Osteocyte (in vitro differentiated cells): ENCODE results near the gene ZFX. TPM values are rescaled to one million over a fixed set of nuclear protein-coding genes. Genes with fewer than 3 reads are reported as not detected.
"Not testable (repeated sequence)": the region's sequence is repeated elsewhere in the genome, so short reads cannot be mapped to it uniquely, and the experiment has no call there.

Source experiments
- DNase-seq: peaks from one replicate; pipeline ENCODE4 v3.0.0; 2021; ENCODE audit warnings: mixed read lengths; ENCODE audit not compliant: unreplicated experiment; ENCODE audit errors: extremely low spot score
- H3K27ac Mint-ChIP-seq: one replicate; pipeline ENCODE4 v1.8.0; 2021; ENCODE audit warnings: mild to moderate bottlenecking, mixed read lengths; ENCODE audit not compliant: unreplicated experiment
- H3K27me3 Mint-ChIP-seq: one replicate; pipeline ENCODE4 v1.8.0; 2021; ENCODE audit warnings: mixed read lengths; ENCODE audit not compliant: unreplicated experiment
- H3K36me3 Mint-ChIP-seq: one replicate; pipeline ENCODE4 v1.8.0; 2021; ENCODE audit warnings: mixed read lengths; ENCODE audit not compliant: unreplicated experiment
- H3K4me1 Mint-ChIP-seq: one replicate; pipeline ENCODE4 v1.8.0; 2021; ENCODE audit warnings: mixed read lengths; ENCODE audit not compliant: unreplicated experiment
- H3K4me3 Mint-ChIP-seq: one replicate; pipeline ENCODE4 v1.8.0; 2021; ENCODE audit warnings: mild to moderate bottlenecking, moderate library complexity, mixed read lengths; ENCODE audit not compliant: unreplicated experiment
- H3K9me3 Mint-ChIP-seq: one replicate; pipeline ENCODE4 v1.8.0; 2021; ENCODE audit warnings: mixed read lengths; ENCODE audit not compliant: unreplicated experiment
- total RNA-seq: library from RNA; stranded (reverse); gene quantifications from 2 replicates; pipeline ENCODE4 v1.2.1, GENCODE V29; 2021
- TF ChIP-seq, protein P1 (sequence below): fragments of 200-600 bp; sonication (generic); IDR thresholded peaks from 2 replicates; pipeline ENCODE4 v1.5.0; 2021; ENCODE audit warnings: antibody characterized with exemption, mild to moderate bottlenecking, moderate library complexity

The ZFX gene
- total RNA-seq, 1 donor from 2014 or later = 84.6 TPM

DNA sequence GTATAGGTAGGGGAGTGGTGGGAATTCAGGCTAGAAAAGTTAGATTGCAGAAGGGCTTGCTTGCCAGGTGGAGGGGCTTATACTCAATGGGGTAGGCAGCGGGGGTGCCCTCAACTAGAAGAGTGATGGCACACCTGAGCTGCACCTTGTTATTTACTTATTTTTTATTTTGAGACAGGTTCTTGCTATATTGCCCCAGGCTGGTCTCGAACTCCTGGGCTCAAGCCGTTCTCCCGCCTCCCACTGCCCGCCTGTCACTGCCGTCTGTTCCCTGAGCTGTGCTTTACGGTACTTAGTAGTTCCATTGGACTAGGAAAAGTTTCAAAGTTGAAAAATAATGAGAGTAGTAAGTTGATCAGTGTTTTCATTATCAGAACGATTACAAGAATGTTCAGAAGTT, 2.0 kb downstream of the ZFX start:
- Mint-ChIP-seq H3K27me3 (no peaks in the 10 kb centered on the region), H3K9me3 (no peaks in the 10 kb centered on the region), H3K36me3 (peaks cover 18% of the 10 kb centered on the region), H3K4me3 (peak overlapping the region; percentile 91), H3K4me1 (peaks cover 77% of the 10 kb centered on the region), H3K27ac (peak overlapping the region; percentile 83)
- TF ChIP-seq, protein P1, sequence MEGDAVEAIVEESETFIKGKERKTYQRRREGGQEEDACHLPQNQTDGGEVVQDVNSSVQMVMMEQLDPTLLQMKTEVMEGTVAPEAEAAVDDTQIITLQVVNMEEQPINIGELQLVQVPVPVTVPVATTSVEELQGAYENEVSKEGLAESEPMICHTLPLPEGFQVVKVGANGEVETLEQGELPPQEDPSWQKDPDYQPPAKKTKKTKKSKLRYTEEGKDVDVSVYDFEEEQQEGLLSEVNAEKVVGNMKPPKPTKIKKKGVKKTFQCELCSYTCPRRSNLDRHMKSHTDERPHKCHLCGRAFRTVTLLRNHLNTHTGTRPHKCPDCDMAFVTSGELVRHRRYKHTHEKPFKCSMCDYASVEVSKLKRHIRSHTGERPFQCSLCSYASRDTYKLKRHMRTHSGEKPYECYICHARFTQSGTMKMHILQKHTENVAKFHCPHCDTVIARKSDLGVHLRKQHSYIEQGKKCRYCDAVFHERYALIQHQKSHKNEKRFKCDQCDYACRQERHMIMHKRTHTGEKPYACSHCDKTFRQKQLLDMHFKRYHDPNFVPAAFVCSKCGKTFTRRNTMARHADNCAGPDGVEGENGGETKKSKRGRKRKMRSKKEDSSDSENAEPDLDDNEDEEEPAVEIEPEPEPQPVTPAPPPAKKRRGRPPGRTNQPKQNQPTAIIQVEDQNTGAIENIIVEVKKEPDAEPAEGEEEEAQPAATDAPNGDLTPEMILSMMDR = no peak
- no peak for DNase-seq

DNA sequence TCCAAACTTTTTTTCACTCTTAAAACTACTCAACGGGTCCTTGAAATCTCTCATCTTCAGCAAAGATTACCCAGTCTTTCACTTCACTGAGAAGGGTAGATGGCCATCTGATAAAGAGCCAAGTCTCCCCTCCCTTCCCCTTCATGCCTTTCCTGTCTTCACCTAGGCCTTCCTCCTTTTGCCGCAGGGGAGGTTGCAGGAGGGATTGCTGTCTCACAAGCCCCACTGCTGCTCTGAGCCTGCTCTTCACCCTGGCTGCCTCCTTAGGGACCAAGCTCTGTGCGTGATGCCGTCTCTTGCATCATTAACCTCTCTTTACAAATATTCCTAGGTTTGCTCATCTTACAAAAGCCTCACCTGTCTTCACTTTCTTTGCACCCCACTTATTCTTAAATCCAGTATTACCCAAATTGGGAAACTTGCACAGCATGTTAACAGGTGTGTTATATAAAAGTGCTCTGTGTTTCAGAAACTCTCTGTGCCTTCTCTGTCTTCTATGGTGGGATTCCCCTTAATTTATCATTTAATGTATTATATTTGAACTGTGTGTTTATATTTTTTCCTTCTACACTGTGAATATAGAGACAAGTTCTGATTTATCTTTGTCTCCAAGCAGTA, 3.8 kb downstream of the ZFX start:
- Mint-ChIP-seq H3K27ac (peak overlapping the region; percentile 83), H3K9me3 (no peaks in the 10 kb centered on the region), H3K4me1 (peaks cover 73% of the 10 kb centered on the region), H3K4me3 (peak overlapping the region; percentile 61), H3K36me3 (peaks cover 18% of the 10 kb centered on the region), H3K27me3 (no peaks in the 10 kb centered on the region)
- DNase-seq = no peak
- TF ChIP-seq, protein P1 = no peak

DNA sequence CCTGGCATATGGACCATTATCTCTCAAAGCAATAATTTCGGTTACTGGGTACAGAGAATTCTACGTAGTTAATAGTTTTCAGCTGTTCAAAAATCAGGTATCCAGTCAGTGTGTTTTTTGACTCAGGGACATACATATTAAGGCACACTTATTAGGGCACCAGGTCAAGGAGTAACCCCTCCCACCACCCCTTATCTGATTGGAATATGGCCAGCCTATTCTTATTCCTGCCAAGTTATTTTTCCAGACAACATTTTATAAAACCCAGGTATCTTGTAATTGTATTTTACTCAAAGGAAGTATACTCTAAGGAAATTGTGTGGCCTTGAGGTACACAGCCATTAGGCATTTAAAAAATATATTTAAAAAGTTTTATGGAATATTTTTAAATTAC, 4.3 kb downstream of the ZFX start:
- Mint-ChIP-seq H3K4me1 (peaks cover 69% of the 10 kb centered on the region), H3K4me3 (no peak overlapping the region)

DNA sequence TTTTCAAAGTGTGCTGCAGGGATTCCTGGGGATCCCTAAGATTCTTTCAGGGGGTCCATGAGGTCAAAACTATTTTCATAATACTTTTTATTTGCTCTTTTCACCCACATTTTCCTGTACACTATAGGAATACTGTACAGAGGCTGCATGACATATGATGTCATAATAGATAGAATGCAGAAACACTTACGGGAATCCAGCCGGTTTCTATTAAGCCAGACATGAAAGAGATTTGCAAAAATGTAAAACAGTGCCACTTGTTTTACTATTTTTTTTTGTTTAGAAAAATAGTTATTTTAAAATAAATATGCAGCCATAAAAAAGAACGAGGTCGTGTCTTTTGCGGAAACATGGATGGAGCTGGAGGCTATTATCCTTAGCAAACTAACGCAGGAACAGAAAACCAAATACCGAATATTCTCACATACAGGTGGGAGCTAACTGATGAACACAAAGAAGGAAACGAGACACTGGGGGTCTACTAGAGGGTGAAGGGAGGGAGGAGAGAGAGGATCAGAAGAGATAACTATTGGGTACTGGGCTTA, 5.0 kb downstream of the ZFX start:
- no peaks in the 10 kb centered on the region for H3K27me3 Mint-ChIP-seq
- TF ChIP-seq, protein P1 = no peak
- H3K36me3 Mint-ChIP-seq = peaks cover 18% of the 10 kb centered on the region
- H3K4me1 Mint-ChIP-seq = peaks cover 71% of the 10 kb centered on the region
- H3K27ac Mint-ChIP-seq = peak overlapping the region; percentile 47
- H3K4me3 Mint-ChIP-seq = no peak overlapping the region
- DNase-seq = no peak
- no peaks in the 10 kb centered on the region for H3K9me3 Mint-ChIP-seq

More for the DNA sequence above, 4.3 kb downstream of the ZFX start:
- H3K9me3 Mint-ChIP-seq = no peaks in the 10 kb centered on the region
- H3K36me3 Mint-ChIP-seq = peaks cover 18% of the 10 kb centered on the region
- no peaks in the 10 kb centered on the region for H3K27me3 Mint-ChIP-seq
- DNase-seq = no peak
- TF ChIP-seq, protein P1 = no peak
- H3K27ac Mint-ChIP-seq = peak overlapping the region; percentile 83

DNA sequence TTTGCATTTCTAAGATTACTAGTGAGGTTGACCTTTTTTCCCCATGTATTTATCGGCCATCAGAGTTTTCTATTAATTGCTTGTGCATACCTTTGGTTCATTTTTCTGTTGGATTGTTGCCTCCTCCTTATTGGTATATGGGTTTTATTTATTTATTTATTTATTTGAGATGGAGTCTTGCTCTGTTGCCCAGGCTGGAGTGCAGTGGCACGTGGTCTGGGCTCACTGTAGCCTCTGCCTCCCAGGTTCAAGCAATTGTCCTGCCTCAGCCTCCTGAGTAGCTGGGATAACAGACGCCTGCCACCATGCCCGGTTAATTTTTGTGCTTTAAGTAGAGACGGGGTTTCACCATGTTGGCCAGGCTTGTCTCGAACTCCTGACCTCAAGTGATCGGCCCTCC, 6.2 kb downstream of the ZFX start:
- peaks cover 72% of the 10 kb centered on the region for H3K4me1 Mint-ChIP-seq
- not testable (repeated sequence) for H3K9me3 Mint-ChIP-seq

More for the DNA sequence above, 6.2 kb downstream of the ZFX start:
- peaks cover 18% of the 10 kb centered on the region for H3K36me3 Mint-ChIP-seq
- not testable (repeated sequence) for H3K27me3 Mint-ChIP-seq, DNase-seq, H3K27ac Mint-ChIP-seq, H3K4me3 Mint-ChIP-seq
